ENCODE measurements around the gene SPEG.

GRCh38 chr2:219491278-219491963 lies 56.8 kb downstream of the SPEG start:
- no peak for TF ChIP-seq CTCF (IDR thresholded peaks at IDR 0.05)
- TF ChIP-seq POLR2A (IDR thresholded peaks at IDR 0.05): no peak

Measured in body of pancreas (tissue), 4 donors.